Lung (tissue), 12 donors: Measurements from ENCODE around the gene EGFL8. TPM values are rescaled to one million over a fixed set of nuclear protein-coding genes. Genes with fewer than 3 reads are reported as not detected.

ENCODE experiments used
- ATAC-seq: fragments of 200-7000 bp; cut with Tn5 transposase; one replicate; pipeline ENCODE4 v1.9.1; 2020; ENCODE audit warnings: moderate number of reproducible peaks; ENCODE audit not compliant: insufficient read depth, low FRiP score
- DNase-seq, 3 donors: peaks; one replicate each; pipeline ENCODE4 v3.0.0-alpha.2; 2013 to 2017
- H3K27ac ChIP-seq, 2 donors: one replicate each; pipeline ENCODE4 v1.5.1; 2013; ENCODE audit warnings: mild to moderate bottlenecking in 2 of 2, moderate library complexity in 2 of 2, control low read depth in 1 of 2, inconsistent platforms in 1 of 2, low read depth in 1 of 2, low read length in 1 of 2
- H3K27me3 ChIP-seq, 3 donors: one replicate each; pipeline ENCODE4 v1.5.1; 2013; ENCODE audit warnings: low read length in 2 of 3; ENCODE audit not compliant: control insufficient read depth in 3 of 3, insufficient read depth in 3 of 3
- H3K36me3 ChIP-seq, 4 donors: one replicate each; pipeline ENCODE4 v1.5.1; 2013; ENCODE audit warnings: low read length in 4 of 4, mild to moderate bottlenecking in 1 of 4, moderate library complexity in 1 of 4; ENCODE audit not compliant: control insufficient read depth in 4 of 4, insufficient read depth in 4 of 4
- H3K4me1 ChIP-seq, 5 donors: one replicate each; pipeline ENCODE4 v1.5.1; 2013; ENCODE audit warnings: low read length in 5 of 5, mild to moderate bottlenecking in 2 of 5, moderate library complexity in 1 of 5; ENCODE audit not compliant: control insufficient read depth in 5 of 5, insufficient read depth in 5 of 5
- H3K4me3 ChIP-seq: one replicate; pipeline ENCODE4 v1.5.1; 2013; ENCODE audit warnings: mild to moderate bottlenecking, control low read depth, moderate library complexity
- H3K9ac ChIP-seq, 2 donors: one replicate each; pipeline ENCODE4 v1.5.1; 2013; ENCODE audit warnings: low read length in 2 of 2, control low read depth in 1 of 2; ENCODE audit not compliant: insufficient read depth in 1 of 2
- H3K9me3 ChIP-seq, 4 donors: one replicate each; pipeline ENCODE4 v1.5.1; 2013; ENCODE audit warnings: low read length in 3 of 4, mild to moderate bottlenecking in 1 of 4, moderate library complexity in 1 of 4; ENCODE audit not compliant: control insufficient read depth in 4 of 4, insufficient read depth in 3 of 4
- CTCF ChIP-seq: IDR thresholded peaks from 2 replicates; pipeline ENCODE4 v1.5.1; 2012; ENCODE audit warnings: mild to moderate bottlenecking; ENCODE audit errors: control extremely low read depth, extremely low read depth
- WGBS, 2 donors: extraction: QIAGEN DNeasy Blood & Tissue Kit; methylation state at CpG; one replicate each; pipeline ENCODE4 v1.1.7; 2013; 5-methylcytosine and 5-hydroxymethylcytosine counted together
- polyA plus RNA-seq, 2 donors: library from polyadenylated mRNA; stranded (reverse); fragments of 200-250 nt; gene quantifications; one replicate each; pipeline ENCODE4 v1.2.1, GENCODE V29; 2013
- total RNA-seq, 2 donors: library from RNA; depleted of rRNA in 1 of 2; stranded (reverse); fragments of >200 nt in 1 of 2; gene quantifications; one replicate each; pipeline ENCODE4 v1.2.1, GENCODE V29; 2014 to 2021
- donor health status: control.
- donor health status: control.
- donor health status: Bipolar disorder and iron deficiency.
- donor health status: healthy.
- donor health status: DM: yes; HTN: yes; CAD: no.

Gene EGFL8
- total and polyA plus RNA-seq, 4 donors: 3.8 to 10.9 (median 10.0) TPM

- H3K4me1 ChIP-seq: no peaks in the 10 kb centered on the region
- no peaks in the 10 kb centered on the region for H3K9me3 ChIP-seq
- no peak for DNase-seq
- 53 to 67% methylated on average over 3 of the region's 3 CpGs for WGBS, 2 donors
- H3K27me3 ChIP-seq: no peaks in the 10 kb centered on the region
- no peak for TF ChIP-seq CTCF
- no peak overlapping the region for H3K4me3 ChIP-seq
- no peak overlapping the region for H3K9ac ChIP-seq
- ATAC-seq: no peak
- H3K27ac ChIP-seq: no peak overlapping the region
- peaks cover 0 to 2% (median 0%) of the 10 kb centered on the region in 4 donors for H3K36me3 ChIP-seq
Measured at GRCh38 chr6:32214126-32214525, 49.7 kb downstream of the EGFL8 start.

- no peak overlapping the region for H3K9ac ChIP-seq
- no peak for DNase-seq
- no peak for ATAC-seq
- H3K4me1 ChIP-seq: no peaks in the 10 kb centered on the region
- H3K4me3 ChIP-seq: no peak overlapping the region
- H3K27ac ChIP-seq: no peak overlapping the region
- peaks cover 0 to 2% (median 0%) of the 10 kb centered on the region in 4 donors for H3K36me3 ChIP-seq
- no peaks in the 10 kb centered on the region for H3K27me3 ChIP-seq
- H3K9me3 ChIP-seq: no peaks in the 10 kb centered on the region
- no peak for TF ChIP-seq CTCF
- 96 to 97% methylated on average over 4 of the region's 4 CpGs for WGBS, 2 donors
Measured at GRCh38 chr6:32215617-32216016, 51.2 kb downstream of the EGFL8 start.

- no peak for ATAC-seq
- H3K4me1 ChIP-seq: peaks cover 0 to 2% (median 0%) of the 10 kb centered on the region in 5 donors
- 86 to 89% methylated on average over 10 of the region's 10 CpGs for WGBS, 2 donors
Measured at GRCh38 chr6:32216285-32216684, 51.9 kb downstream of the EGFL8 start.

More at GRCh38 chr6:32216285-32216684, 51.9 kb downstream of the EGFL8 start:
- H3K27me3 ChIP-seq: no peaks in the 10 kb centered on the region
- no peak overlapping the region for H3K4me3 ChIP-seq
- TF ChIP-seq CTCF: no peak
- H3K9me3 ChIP-seq: no peaks in the 10 kb centered on the region
- H3K9ac ChIP-seq: no peak overlapping the region
- no peak overlapping the region for H3K27ac ChIP-seq
- peaks cover 0 to 4% (median 0%) of the 10 kb centered on the region in 4 donors for H3K36me3 ChIP-seq
- DNase-seq: no peak
